Immature natural killer cell (primary cell): ENCODE results near the gene ZBTB20. TPM values are rescaled to one million over a fixed set of nuclear protein-coding genes. Genes with fewer than 3 reads are reported as not detected.

Experiments
- DNase-seq, 3 donors: peaks; one replicate each; pipeline ENCODE4 v3.0.0; 2022; ENCODE audit warnings: mixed read lengths in 1 of 3
- H3K27ac Mint-ChIP-seq, 6 donors: one replicate each; pipeline ENCODE4 v1.8.0; 2020; ENCODE audit warnings: mixed read lengths in 6 of 6, mild to moderate bottlenecking in 5 of 6, inconsistent platforms in 4 of 6, moderate library complexity in 3 of 6
- H3K27me3 Mint-ChIP-seq, 3 donors: one replicate each; pipeline ENCODE4 v1.8.0; 2020 to 2021; ENCODE audit warnings: low read depth in 3 of 3, mild to moderate bottlenecking in 3 of 3, mixed read lengths in 3 of 3, moderate library complexity in 3 of 3, inconsistent platforms in 1 of 3
- H3K36me3 Mint-ChIP-seq, 3 donors: one replicate each; pipeline ENCODE4 v1.8.0; 2020; ENCODE audit warnings: mixed read lengths in 3 of 3, inconsistent platforms in 2 of 3, mild to moderate bottlenecking in 2 of 3
- H3K4me1 Mint-ChIP-seq, 2 donors: one replicate each; pipeline ENCODE4 v1.8.0; 2020; ENCODE audit warnings: inconsistent platforms in 2 of 2, mild to moderate bottlenecking in 2 of 2, mixed read lengths in 2 of 2, moderate library complexity in 1 of 2
- H3K4me3 Mint-ChIP-seq, 5 donors: one replicate each; pipeline ENCODE4 v1.8.0; 2020; ENCODE audit warnings: mild to moderate bottlenecking in 5 of 5, mixed read lengths in 5 of 5, inconsistent platforms in 3 of 5, moderate library complexity in 3 of 5
- H3K9me3 Mint-ChIP-seq, 6 donors: one replicate each; pipeline ENCODE4 v1.8.0; 2020; ENCODE audit warnings: mild to moderate bottlenecking in 6 of 6, mixed read lengths in 6 of 6, inconsistent platforms in 4 of 6, moderate library complexity in 3 of 6
- polyA plus RNA-seq, 3 donors: library from polyadenylated mRNA; unstranded; fragments of 300-500 nt; fragmentation: Illumina TruSeq; gene quantifications; one replicate each; pipeline ENCODE4 v1.2.3, GENCODE V29; 2021

ZBTB20 gene
- polyA plus RNA-seq, 3 donors from 2014 or later: 7.2 to 21.3 (median 16.5) TPM

DNA sequence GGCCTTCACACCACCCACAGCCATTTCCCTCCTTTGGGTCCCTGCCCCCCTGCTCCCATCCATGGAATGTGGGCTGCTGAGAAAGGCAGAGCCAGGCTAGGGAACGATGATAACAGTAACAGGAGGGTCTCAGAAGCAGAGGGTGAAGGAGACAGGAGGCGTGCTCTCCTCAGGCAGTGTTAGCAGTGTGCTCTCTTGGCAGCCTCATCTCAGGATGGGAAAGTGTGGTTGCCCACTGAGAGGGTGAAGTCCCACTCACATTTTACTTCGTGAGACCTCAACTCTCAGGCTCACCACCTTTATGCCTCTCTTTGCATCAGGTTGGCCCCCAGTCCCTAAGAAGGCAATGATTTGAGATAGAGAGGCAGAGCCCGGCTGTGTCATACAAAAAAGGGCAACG lies 828.8 kb downstream of the ZBTB20 start:
- DNase-seq: no peak
- Mint-ChIP-seq H3K4me1 (peaks cover 58 to 83% of the 10 kb centered on the region in 2 donors), H3K9me3 (no peaks in the 10 kb centered on the region), H3K27ac (peak overlapping the region in 5 of 6 donors; percentile 75 to 85 (median 78)), H3K27me3 (peaks cover 0 to 3% (median 0%) of the 10 kb centered on the region in 3 donors), H3K4me3 (peak overlapping the region in 3 of 5 donors; percentile 31 to 34 (median 32)), H3K36me3 (peaks cover 9 to 20% (median 10%) of the 10 kb centered on the region in 3 donors)

DNA sequence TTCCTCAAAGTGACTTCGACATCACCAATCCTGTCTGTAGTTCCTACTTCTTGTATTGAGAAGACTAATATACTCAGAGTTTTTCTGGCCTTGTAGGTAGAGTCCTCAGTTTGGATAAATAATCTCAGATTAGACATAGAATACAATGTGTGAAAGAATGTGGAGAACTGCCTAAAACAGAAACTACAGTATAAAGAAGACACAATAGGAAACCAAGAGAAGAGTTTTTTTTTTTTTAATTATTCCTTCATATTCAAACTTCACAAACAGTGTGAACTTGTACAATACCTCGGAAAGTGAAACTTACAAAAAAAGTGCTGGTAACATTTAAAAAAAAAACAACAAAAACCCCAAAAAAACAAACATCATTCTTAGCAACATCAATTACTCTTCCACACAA lies 832.8 kb downstream of the ZBTB20 start:
- Mint-ChIP-seq H3K36me3 (peaks cover 20 to 36% (median 23%) of the 10 kb centered on the region in 3 donors), H3K4me1 (peaks cover 46 to 70% of the 10 kb centered on the region in 2 donors), H3K9me3 (no peaks in the 10 kb centered on the region), H3K27ac (peak overlapping the region; percentile 70 to 90 (median 80)), H3K4me3 (peak overlapping the region in 4 of 5 donors; percentile 21 to 61 (median 48)), H3K27me3 (peaks cover 0 to 1% (median 0%) of the 10 kb centered on the region in 3 donors)
- no peak for DNase-seq

DNA sequence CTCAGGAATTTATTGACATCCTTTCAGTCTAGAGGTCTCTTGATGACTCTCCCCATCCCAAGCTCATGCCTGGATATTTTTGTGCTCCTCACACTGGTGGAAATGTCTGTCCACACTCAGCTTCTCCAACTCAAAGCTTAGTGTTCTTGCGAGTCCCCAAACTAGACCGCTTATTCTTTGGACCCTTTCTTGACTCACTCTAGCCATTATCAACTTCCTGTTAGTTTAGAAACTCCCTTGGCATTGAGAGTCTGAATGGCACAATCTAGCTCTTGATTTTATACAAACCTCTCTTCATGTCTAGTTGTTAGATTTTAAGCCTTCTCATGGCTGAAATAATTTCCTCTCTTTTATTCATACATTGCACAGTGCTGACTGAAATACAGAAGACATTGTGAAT lies 833.7 kb downstream of the ZBTB20 start:
- peak overlapping the region in 2 of 5 donors; percentile 41 to 51 for H3K4me3 Mint-ChIP-seq
- DNase-seq: no peak
- peak overlapping the region; percentile 70 to 90 (median 79) for H3K27ac Mint-ChIP-seq
- H3K9me3 Mint-ChIP-seq: no peaks in the 10 kb centered on the region
- peaks cover 51 to 70% of the 10 kb centered on the region in 2 donors for H3K4me1 Mint-ChIP-seq
- H3K27me3 Mint-ChIP-seq: peaks cover 0 to 1% (median 0%) of the 10 kb centered on the region in 3 donors
- peaks cover 24 to 37% (median 28%) of the 10 kb centered on the region in 3 donors for H3K36me3 Mint-ChIP-seq

DNA sequence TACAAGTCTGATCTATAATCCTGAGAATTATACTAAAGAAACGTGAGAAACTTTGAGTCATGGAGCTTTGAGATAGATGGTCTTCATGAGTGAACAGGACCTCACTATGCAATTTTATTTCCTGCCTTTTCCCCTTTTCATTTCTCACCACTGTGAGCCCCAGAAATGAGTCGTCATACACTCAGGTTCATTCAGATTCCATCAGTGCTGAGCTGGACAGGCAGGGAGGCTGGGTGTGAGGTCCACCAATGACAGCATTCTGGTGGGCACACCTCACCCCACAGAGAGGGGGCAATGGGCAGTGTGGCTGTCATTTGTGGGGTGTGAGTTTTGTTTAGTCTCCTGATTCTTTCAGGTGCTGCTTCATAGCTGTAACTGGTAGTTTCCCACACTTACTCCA lies 836.4 kb downstream of the ZBTB20 start:
- Mint-ChIP-seq H3K4me1 (peaks cover 54 to 67% of the 10 kb centered on the region in 2 donors), H3K9me3 (no peaks in the 10 kb centered on the region), H3K27me3 (peaks cover 0 to 1% (median 0%) of the 10 kb centered on the region in 3 donors), H3K4me3 (no peak overlapping the region), H3K27ac (peak overlapping the region in 4 of 6 donors; percentile 33 to 77 (median 57)), H3K36me3 (peaks cover 29 to 53% (median 32%) of the 10 kb centered on the region in 3 donors)
- DNase-seq: no peak

DNA sequence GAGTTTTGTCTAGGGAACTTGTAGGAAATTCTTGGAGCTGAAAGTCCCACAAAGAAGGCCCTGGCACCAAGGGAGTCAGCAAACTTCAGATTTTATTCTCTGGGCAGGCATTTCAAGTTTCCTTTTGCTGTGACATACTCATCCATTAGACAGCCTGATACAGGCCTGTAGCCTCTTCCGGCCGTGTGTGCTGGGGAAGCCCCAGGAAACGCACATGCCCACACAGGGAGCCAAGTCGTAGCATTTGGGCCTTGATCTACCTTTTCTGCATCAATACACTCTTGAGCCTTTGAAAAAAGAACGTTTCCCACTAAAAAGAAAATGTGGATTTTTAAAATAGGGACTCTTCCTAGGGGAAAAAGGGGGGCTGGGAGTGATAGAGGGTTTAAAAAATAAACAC lies 838.3 kb downstream of the ZBTB20 start:
- peaks cover 39 to 54% (median 42%) of the 10 kb centered on the region in 3 donors for H3K36me3 Mint-ChIP-seq
- peak overlapping the region; percentile 88 to 98 (median 92) for H3K27ac Mint-ChIP-seq
- H3K4me3 Mint-ChIP-seq: peak overlapping the region in 4 of 5 donors; percentile 1 to 76 (median 42)
- H3K4me1 Mint-ChIP-seq: peaks cover 49 to 65% of the 10 kb centered on the region in 2 donors
- peaks cover 0 to 1% (median 0%) of the 10 kb centered on the region in 3 donors for H3K27me3 Mint-ChIP-seq
- no peak for DNase-seq
- H3K9me3 Mint-ChIP-seq: no peaks in the 10 kb centered on the region

DNA sequence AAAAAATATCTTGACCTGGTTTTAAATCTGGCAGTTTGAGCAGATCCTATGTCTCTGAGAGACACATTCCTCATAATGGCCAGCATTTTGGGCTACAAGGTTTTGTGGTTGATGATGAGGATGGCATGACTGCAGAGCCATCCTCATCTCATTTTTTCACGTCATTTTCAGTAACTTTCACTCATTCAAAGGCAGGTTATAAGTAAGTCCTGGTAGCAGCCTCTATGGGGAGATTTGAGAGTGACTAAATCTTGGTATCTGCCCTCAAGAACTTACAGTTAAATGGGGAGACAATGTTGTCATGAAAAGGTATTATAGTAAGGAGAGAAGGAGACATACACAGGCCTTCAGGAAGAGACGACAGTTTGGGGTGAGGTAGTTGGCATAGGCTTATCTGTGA lies 838.7 kb downstream of the ZBTB20 start:
- Mint-ChIP-seq H3K27me3 (no peaks in the 10 kb centered on the region), H3K4me1 (peaks cover 44 to 60% of the 10 kb centered on the region in 2 donors), H3K4me3 (peak overlapping the region in 4 of 5 donors; percentile 0 to 76 (median 42)), H3K36me3 (peaks cover 37 to 54% (median 42%) of the 10 kb centered on the region in 3 donors), H3K27ac (peak overlapping the region; percentile 88 to 98 (median 92)), H3K9me3 (no peaks in the 10 kb centered on the region)
- DNase-seq: no peak

DNA sequence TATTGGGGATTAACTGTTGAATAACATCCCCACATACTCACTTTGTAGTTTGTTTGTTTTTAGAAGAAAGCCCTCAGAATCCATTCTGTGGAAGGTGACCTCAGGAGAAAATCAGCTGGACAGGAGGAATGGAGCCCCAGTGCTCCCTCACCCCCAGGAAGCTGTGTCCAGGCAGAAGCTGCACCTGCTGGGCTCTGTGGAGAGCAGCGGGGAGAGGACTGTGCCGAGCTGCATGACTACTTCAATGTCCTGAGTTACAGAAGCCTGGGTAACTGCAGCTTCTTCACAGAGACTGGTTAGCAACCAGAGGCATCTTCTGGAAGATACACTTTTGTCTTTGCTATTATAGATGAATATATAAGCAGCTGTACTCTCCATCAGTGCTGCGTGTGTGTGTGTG lies 839.3 kb downstream of the ZBTB20 start:
- H3K4me1 Mint-ChIP-seq: peaks cover 43 to 56% of the 10 kb centered on the region in 2 donors
- no peaks in the 10 kb centered on the region for H3K27me3 Mint-ChIP-seq
- H3K36me3 Mint-ChIP-seq: peaks cover 35 to 50% (median 42%) of the 10 kb centered on the region in 3 donors
- H3K27ac Mint-ChIP-seq: peak overlapping the region; percentile 90 to 98 (median 95)
- peak overlapping the region; percentile 49 to 78 (median 71) for H3K4me3 Mint-ChIP-seq
- H3K9me3 Mint-ChIP-seq: no peaks in the 10 kb centered on the region
- no peak for DNase-seq

DNA sequence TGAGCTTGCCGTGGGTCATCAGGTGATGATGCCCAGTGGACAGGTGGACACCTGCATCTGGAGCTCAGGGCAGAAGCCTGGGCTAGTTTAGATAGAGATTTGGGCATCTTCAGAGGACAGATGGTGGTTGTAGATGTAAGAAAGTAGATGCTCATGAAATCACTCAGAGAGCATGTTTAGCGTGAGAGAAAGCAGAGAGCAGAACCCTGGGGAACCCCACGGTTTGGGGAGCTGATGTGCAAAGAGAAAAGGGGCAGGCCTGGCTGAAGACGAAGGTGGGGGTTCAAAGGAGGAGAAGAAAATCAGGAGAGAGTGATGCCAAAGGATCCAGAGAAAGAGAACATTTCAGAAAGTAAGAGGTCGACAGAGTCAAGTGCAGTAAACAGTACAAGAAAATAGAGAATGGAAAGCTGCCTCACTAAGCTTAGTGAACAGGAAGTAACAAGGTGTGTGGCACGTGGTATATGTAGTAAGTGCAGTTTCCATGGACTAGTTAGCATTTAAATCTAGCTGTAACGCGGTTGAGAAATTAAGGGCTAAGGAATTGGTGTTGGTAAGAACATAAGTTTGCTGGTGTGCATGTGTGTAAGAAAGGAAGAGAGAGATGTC lies 839.8 kb downstream of the ZBTB20 start:
- DNase-seq: peak in 2 of 3 donors; percentile 51 to 66
- Mint-ChIP-seq H3K27ac (peak overlapping the region; percentile 90 to 98 (median 95)), H3K9me3 (no peaks in the 10 kb centered on the region), H3K36me3 (peaks cover 40 to 55% (median 46%) of the 10 kb centered on the region in 3 donors), H3K27me3 (no peaks in the 10 kb centered on the region), H3K4me1 (peaks cover 47 to 61% of the 10 kb centered on the region in 2 donors), H3K4me3 (peak overlapping the region; percentile 49 to 78 (median 71))

DNA sequence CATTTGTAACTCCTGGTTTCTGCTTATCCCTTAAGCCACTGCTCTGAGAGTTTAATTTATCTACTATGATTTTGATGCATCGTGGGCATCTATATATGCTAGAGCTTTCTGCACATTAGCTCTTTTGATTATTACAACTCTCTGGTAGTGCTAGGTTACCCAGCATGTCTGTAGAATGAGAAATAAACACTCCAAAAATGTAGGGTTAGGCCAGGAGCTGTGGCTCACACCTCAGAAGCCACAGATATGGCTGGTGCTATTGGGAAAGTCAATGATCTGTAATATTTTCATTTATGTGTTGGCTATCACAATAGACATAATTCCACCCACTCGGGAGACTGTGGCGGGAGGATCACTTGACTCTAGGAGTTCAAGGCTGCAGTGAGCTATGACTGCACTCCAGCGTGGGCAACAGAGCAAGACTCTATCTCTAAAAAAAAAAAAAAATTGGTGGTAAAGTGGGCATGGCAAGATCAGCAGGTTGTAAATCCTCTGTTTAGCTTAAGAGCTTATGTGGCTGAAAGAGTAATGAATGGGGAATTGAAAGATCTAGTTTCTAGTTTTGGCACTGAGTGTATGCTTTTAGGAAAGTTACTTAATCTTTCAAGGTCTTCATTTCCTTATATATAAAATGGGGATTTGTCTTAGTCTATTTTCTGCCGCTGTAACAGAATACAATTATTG lies 847.0 kb downstream of the ZBTB20 start:
- Mint-ChIP-seq H3K4me1 (peaks cover 76 to 90% of the 10 kb centered on the region in 2 donors), H3K27ac (peak overlapping the region; percentile 86 to 94 (median 90)), H3K36me3 (peaks cover 35 to 54% (median 36%) of the 10 kb centered on the region in 3 donors), H3K27me3 (peaks cover 0 to 3% (median 2%) of the 10 kb centered on the region in 3 donors), H3K4me3 (peak overlapping the region; percentile 41 to 88 (median 67)), H3K9me3 (no peaks in the 10 kb centered on the region)
- peak in 1 of 3 donors; percentile 36 for DNase-seq

DNA sequence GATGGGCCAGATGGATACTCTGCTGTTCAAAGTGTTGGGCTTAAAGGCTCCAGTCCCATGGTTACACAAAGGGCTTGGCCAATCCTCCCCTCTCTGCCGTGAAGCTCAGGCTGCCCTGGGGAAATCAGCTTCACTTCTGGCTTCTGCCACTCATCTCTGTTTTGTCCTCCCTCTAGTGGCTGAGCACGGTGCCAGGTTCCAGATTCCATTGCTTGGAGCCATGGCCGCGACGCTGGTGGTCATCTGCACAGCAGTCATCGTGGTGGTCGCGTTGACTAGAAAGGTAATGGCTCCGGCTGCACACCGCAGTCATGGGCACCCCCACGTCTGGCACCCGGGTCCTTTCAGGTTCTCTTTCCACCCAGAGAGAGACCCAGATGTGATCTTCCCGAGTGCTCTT lies 847.7 kb downstream of the ZBTB20 start:
- DNase-seq: peak in 1 of 3 donors; percentile 53
- Mint-ChIP-seq H3K4me1 (peaks cover 80 to 90% of the 10 kb centered on the region in 2 donors), H3K27me3 (peaks cover 2 to 4% (median 3%) of the 10 kb centered on the region in 3 donors), H3K27ac (peak overlapping the region; percentile 86 to 94 (median 90)), H3K36me3 (peaks cover 31 to 51% (median 31%) of the 10 kb centered on the region in 3 donors), H3K9me3 (no peaks in the 10 kb centered on the region), H3K4me3 (peak overlapping the region; percentile 41 to 88 (median 69))

DNA sequence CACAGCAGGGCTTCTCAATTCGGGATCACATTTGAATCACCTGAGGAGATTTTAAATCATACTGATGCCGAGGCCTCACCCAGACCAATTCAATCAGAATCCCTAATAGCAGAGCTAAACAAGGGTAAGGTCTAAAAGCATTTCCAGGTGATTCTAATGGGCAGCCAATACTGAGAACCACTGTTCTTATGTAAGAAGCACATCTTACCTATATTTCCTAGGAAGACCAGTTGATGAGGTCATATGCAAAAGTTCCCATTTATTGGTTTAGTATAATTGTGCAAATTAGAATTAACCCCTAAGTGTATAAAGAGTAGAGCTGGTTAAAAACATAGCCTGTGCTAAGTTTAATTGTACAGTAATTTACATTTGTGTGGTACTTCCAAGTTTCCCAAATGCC lies 851.1 kb downstream of the ZBTB20 start:
- DNase-seq: no peak
- H3K27me3 Mint-ChIP-seq: peaks cover 7 to 13% (median 8%) of the 10 kb centered on the region in 3 donors
- H3K9me3 Mint-ChIP-seq: no peaks in the 10 kb centered on the region
- H3K4me1 Mint-ChIP-seq: peaks cover 95 to 100% of the 10 kb centered on the region in 2 donors
- peak overlapping the region; percentile 75 to 93 (median 84) for H3K4me3 Mint-ChIP-seq
- H3K27ac Mint-ChIP-seq: peak overlapping the region; percentile 86 to 99 (median 96)
- H3K36me3 Mint-ChIP-seq: peaks cover 10 to 28% (median 12%) of the 10 kb centered on the region in 3 donors

DNA sequence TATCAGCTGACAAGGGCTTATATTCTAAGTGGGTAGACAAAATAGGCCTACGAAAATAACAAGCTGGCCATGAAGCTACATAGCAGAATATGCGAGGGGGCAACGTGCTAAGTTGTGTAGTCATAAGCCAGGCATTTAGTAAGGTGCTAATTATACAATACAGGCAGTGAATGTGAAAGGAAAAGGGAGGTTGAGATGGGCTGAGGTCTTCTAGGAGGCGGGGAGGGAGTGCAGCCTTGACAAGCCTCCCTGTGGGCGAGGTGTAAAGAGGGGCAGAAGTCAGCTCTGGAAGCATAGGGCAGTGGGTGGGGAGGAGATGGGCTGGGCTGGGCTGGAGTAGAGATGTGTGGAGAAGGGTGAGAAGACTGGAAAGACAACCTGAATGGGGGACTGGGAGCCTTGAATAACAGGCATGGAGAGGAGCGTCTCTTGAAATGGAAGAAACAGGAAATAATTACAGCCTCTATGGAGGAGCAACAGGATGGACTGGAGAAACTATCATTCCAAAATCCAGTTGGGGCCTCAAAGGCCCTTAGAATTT lies 852.1 kb downstream of the ZBTB20 start:
- H3K36me3 Mint-ChIP-seq: peaks cover 7 to 22% (median 11%) of the 10 kb centered on the region in 3 donors
- no peaks in the 10 kb centered on the region for H3K9me3 Mint-ChIP-seq
- DNase-seq: peak; percentile 68 to 76 (median 72)
- H3K4me3 Mint-ChIP-seq: peak overlapping the region; percentile 75 to 93 (median 84)
- peaks cover 10 to 22% (median 11%) of the 10 kb centered on the region in 3 donors for H3K27me3 Mint-ChIP-seq
- peak overlapping the region; percentile 86 to 99 (median 96) for H3K27ac Mint-ChIP-seq
- peaks cover 95 to 100% of the 10 kb centered on the region in 2 donors for H3K4me1 Mint-ChIP-seq

DNA sequence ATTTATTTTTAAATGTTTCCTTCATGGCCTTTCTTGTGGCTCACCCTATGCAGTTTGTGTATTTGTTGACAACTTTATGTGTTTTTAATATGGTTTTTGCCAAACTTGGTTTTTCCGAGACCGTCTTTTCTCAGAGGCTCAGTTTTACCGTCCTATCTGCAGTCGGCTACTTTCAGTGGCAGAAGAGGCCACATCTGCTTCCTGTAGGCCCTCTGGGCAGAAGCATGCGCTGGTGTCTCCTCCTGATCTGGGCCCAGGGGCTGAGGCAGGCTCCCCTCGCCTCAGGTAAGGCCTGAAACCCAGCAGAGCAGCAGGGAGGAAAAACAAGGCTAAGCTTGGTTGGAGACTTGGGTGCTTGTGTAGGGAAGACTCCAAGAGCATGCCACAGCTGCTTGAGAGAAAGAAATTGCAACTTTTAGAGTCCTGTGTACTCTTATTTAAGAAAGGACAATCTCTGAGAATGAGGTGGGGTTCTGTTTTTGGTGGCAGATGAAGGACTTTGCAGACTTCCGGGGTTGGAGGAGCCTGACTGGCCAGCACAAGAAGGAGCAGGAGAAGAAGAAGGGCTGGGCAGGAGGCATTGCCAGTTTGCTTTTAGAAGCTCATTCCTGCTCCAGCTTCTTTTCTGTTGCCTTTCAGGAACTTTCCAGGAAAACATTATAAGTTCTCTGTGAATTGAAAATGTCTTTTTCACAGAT lies 853.1 kb downstream of the ZBTB20 start, which contains the start of gene TIGIT:
TSS of gene TIGIT (plus strand) at position 191 of the 698 bp plus-strand sequence. CDS start at position 225, 34 bp downstream.
- H3K36me3 Mint-ChIP-seq: peaks cover 0 to 14% (median 11%) of the 10 kb centered on the region in 3 donors
- peak within 1 kb of the TSS; percentile 86 to 99 (median 96) for H3K27ac Mint-ChIP-seq
- no peaks in the 10 kb centered on the region for H3K9me3 Mint-ChIP-seq
- H3K4me3 Mint-ChIP-seq: peak within 1 kb of the TSS; percentile 75 to 93 (median 84)
- DNase-seq: peak in 1 of 3 donors; percentile 39
- H3K4me1 Mint-ChIP-seq: peaks cover 91 to 92% of the 10 kb centered on the region in 2 donors
- H3K27me3 Mint-ChIP-seq: peaks cover 10 to 20% (median 11%) of the 10 kb centered on the region in 3 donors
